RWPE1 (cell line): ENCODE measurements around the gene CDH13.

Source experiments
- CTCF ChIA-PET: fragments of 350-600 bp; sonication (Branson Sonifier 250); formaldehyde crosslinking; extraction: SDS; loops from one replicate; lab custom pipeline; 2021; lab: Yijun Ruan, JAX
- POLR2A ChIA-PET: fragments of 400-600 bp; formaldehyde crosslinking; extraction: SDS; loops from one replicate; lab custom pipeline; 2020; ENCODE audit warnings: antibody characterized with exemption; ENCODE audit not compliant: low non-redundant PET; lab: Yijun Ruan, JAX
- DNase-seq: peaks from one replicate; pipeline ENCODE4 v3.0.0; 2012; ENCODE audit warnings: low spot score
- H3K27ac ChIP-seq: fragments of 450-650 bp; 2 replicates; pipeline ENCODE4 v1.5.1; 2017
- CTCF ChIP-seq: fragments of 450-650 bp; conservative IDR thresholded peaks from 2 replicates; pipeline ENCODE4 v1.5.1; 2017; ENCODE audit warnings: low read depth, mild to moderate bottlenecking

CDH13 gene

GRCh38 chr16:82899731-82900450 is 273.1 kb downstream of the CDH13 start:
- no peak for DNase-seq
- POLR2A ChIA-PET = no interaction called here
- TF ChIP-seq CTCF = no peak
- CTCF ChIA-PET = no interaction called here
- no peak overlapping the region for H3K27ac ChIP-seq

DNA sequence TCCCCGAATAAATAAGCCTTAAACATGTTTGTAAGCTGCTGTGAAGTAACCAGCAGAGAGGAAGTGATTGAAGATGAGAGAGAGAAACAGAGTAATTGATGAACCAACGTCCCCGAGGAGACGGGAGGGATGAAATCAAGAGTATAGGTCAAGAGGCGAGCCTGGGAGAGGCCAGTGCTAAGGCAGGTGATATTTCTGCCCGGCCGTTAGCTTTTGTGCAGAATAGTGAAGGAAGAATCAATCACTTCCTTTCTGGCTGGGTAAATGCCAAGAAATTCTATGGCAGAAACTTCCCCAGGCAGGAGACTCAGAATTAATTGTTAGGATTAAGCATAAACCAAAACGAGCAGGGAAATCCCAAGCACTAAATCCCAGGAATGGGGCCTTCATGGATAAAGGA is 273.8 kb downstream of the CDH13 start:
- no peak for TF ChIP-seq CTCF
- DNase-seq = no peak
- H3K27ac ChIP-seq = no peak overlapping the region
- ChIA-PET CTCF (no interaction called here), POLR2A (no interaction called here)

- POLR2A ChIA-PET = no interaction called here
- TF ChIP-seq CTCF = no peak
- no peak overlapping the region for H3K27ac ChIP-seq
- CTCF ChIA-PET = no interaction called here
- no peak for DNase-seq
Observed at GRCh38 chr16:82911925-82912324, 285.2 kb downstream of the CDH13 start.

DNA sequence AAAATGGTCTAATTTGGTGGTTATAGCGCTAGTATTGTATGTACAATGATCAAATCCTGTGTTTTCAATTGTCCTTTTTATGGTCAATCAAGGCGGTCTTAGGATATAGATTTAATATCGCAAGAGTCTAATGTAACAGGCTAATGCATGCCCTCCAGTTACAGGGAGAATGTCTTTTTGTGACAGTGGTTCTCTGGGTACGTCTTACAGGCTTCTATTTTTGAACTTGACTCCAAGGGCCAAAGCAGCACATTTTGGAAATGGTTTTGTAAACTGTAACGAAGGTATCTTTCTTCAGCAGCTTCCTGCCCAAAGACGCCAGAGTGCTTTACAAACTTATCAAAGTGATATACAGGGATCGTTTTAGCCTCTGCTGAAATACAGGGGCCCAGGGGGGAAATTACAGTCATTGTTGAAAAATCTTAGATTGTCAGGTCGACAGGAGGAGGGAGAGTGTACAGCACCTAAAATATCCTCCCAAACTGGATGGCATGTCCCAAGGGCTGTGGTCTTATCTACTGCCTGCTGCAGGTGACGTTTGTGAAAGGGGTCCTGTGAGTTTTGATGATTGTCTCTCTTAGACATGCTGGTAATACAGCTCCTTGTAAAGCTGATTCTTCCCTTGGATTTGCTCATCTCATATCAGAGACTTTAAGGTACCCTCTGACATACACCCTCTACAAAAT is 288.5 kb downstream of the CDH13 start:
- POLR2A ChIA-PET = no interaction called here
- TF ChIP-seq CTCF = no peak
- DNase-seq = no peak

DNA sequence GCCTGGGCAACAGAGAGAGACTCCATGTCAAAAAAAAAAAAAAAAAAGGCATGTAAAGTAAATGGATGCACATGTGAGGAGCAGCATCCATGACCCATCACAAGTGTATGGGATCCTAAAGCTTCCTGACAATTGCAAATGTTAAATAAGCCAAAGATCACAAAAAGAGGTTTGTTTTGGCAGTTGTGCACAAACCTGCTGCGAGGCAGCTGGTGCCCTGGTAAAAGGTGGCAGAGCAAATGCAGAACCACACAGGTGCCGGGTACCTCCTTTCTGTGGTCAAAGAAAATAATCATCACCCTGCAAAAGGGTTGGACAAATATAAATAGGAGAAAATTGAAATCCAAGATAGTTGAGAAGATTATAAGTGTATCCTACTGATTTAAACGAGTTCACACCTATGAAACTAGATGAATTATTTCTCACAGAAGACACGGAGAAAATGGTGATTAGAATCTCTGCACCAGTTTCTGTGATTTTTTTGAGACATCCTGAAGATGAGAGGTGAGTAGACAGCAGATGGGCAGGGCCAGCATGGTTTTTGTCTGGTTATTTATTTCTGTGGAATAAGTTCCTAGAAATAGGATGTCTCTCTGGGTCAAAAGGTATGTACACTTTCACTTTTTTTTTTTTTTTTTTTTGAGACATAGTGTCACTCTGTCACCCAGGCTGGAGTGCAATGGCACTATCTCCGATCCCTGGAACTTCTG is 291.3 kb downstream of the CDH13 start:
- no peak for TF ChIP-seq CTCF
- ChIA-PET CTCF (no interaction called here), POLR2A (no interaction called here)
- no peak overlapping the region for H3K27ac ChIP-seq
- DNase-seq = no peak

More for the DNA sequence above, 288.5 kb downstream of the CDH13 start:
- H3K27ac ChIP-seq = no peak overlapping the region
- CTCF ChIA-PET = no interaction called here

DNA sequence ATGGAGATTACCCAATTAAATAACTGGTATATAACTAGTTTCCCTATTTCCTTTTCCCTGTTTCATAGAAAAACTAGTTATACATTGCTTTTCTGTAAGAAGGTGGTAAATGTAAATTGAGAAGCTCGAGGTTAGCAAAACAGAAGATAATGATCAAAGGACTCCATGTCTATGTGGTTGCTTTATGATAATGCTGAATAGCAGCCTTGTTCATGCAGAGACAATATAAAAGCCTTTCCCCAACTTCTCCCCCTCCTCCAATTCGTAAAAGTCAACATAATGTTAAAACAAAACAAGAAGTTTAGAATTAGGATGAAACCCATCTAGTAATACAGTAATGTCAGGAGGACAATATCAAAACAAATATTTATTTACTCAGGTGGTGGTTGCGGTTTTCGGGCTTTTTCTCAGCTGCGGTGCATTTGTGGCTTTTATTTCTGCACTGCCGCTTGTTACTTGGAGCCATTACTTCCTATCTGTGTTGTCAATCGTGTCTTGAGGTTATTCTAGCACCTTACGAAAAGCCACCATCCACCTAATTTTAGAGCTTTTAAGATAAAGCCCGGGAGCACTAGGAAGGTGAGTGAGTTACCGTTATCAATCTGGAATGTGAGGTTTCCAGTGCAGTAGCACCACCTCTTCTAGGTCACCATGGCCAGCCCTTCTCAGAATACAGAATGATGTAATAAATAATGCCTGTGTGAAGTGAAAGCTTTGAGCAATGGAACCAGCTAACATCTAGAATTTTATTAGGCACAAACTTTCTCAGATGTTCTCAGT is 297.5 kb downstream of the CDH13 start:
- ChIA-PET CTCF (no interaction called here), POLR2A (no interaction called here)
- no peak for DNase-seq
- no peak for TF ChIP-seq CTCF
- no peak overlapping the region for H3K27ac ChIP-seq
